Smooth muscle cell (in vitro differentiated cells): ENCODE data around the gene PPP1R3E. TPM values are rescaled to one million over a fixed set of nuclear protein-coding genes. Genes with fewer than 3 reads are reported as not detected.

ENCODE experiments used
- DNase-seq: peaks from one replicate; lab custom pipeline; 2025; ENCODE audit not compliant: unreplicated experiment; lab: John Stamatoyannopoulos, UW
- H2AFZ ChIP-seq: fragments of 200-600 bp; sonication (generic); 2 replicates; pipeline ENCODE4 v1.6.0; 2016; ENCODE audit warnings: antibody characterized with exemption, low read depth, mild to moderate bottlenecking
- H3F3A ChIP-seq: fragments of 200-600 bp; sonication (generic); 2 replicates; pipeline ENCODE4 v1.6.0; 2017; ENCODE audit warnings: antibody characterized with exemption, low read depth
- H3K27ac ChIP-seq: fragments of 200-600 bp; sonication (generic); 2 replicates; pipeline ENCODE4 v1.5.1; 2016; ENCODE audit warnings: low read depth, mild to moderate bottlenecking
- H3K27me3 ChIP-seq: fragments of 200-600 bp; sonication (generic); 2 replicates; pipeline ENCODE4 v1.6.1; 2016; ENCODE audit warnings: low read depth, mild to moderate bottlenecking
- H3K36me3 ChIP-seq: fragments of 200-600 bp; sonication (generic); 2 replicates; pipeline ENCODE4 v1.5.1; 2016; ENCODE audit warnings: low read depth
- H3K4me1 ChIP-seq: fragments of 200-600 bp; sonication (generic); 2 replicates; pipeline ENCODE4 v1.5.1; 2016; ENCODE audit warnings: low read depth
- H3K4me2 ChIP-seq: fragments of 200-600 bp; sonication (generic); 2 replicates; pipeline ENCODE4 v1.6.0; 2016; ENCODE audit warnings: mild to moderate bottlenecking
- H3K4me3 ChIP-seq: fragments of 200-600 bp; sonication (generic); 2 replicates; pipeline ENCODE4 v1.5.1; 2016; ENCODE audit warnings: mild to moderate bottlenecking
- H3K79me2 ChIP-seq: fragments of 200-600 bp; sonication (generic); 2 replicates; pipeline ENCODE4 v1.6.0; 2016; ENCODE audit warnings: low read depth, mild to moderate bottlenecking
- H3K9ac ChIP-seq: fragments of 200-600 bp; sonication (generic); 2 replicates; pipeline ENCODE4 v1.6.0; 2016; ENCODE audit warnings: low read depth
- H3K9me3 ChIP-seq: fragments of 200-600 bp; sonication (generic); replicated peaks from 2 replicates; pipeline ENCODE4 v1.5.1; 2016; ENCODE audit warnings: low read depth
- H4K20me1 ChIP-seq: fragments of 200-600 bp; sonication (generic); 2 replicates; pipeline ENCODE4 v1.6.0; 2016; ENCODE audit warnings: low read depth
- CTCF ChIP-seq: fragments of 200-600 bp; sonication (generic); IDR thresholded peaks from 2 replicates; pipeline ENCODE4 v1.5.1; 2017; ENCODE audit warnings: borderline replicate concordance, mild to moderate bottlenecking, antibody characterized with exemption; ENCODE audit not compliant: insufficient read depth, poor library complexity, severe bottlenecking
- WGBS: methylation state at CpG from one replicate; pipeline ENCODE4 v1.1.7; 2016; ENCODE audit warnings: low lambda C conversion rate; 5-methylcytosine and 5-hydroxymethylcytosine counted together
- polyA plus RNA-seq: library from polyadenylated mRNA; unstranded; fragments of >200 nt; fragmentation: Nextera tagmentation; extraction: Ambion mirVana; gene quantifications from 2 replicates; pipeline ENCODE4 v1.2.1, GENCODE V29; 2016
- small RNA-seq: library from RNA; depleted of rRNA; stranded (forward); fragments of <200 nt; gene quantifications from one replicate; pipeline ENCODE3, GENCODE V24; 2014
- total RNA-seq: library from RNA; depleted of rRNA; stranded (reverse); fragments of >200 nt; gene quantifications from 2 replicates; pipeline ENCODE4 v1.2.3, GENCODE V29; 2014

The PPP1R3E gene
- total and polyA plus RNA-seq, 2 experiments from 2014 or later = 0.71 to 2.0 TPM

- 85% methylated on average over 6 of the region's 6 CpGs for WGBS
- DNase-seq = no peak
- Histone ChIP-seq H3K9ac (no peak overlapping the region), H3K9me3 (no peaks in the 10 kb centered on the region), H3F3A (no peaks in the 10 kb centered on the region), H3K27ac (no peak overlapping the region), H3K36me3 (no peaks in the 10 kb centered on the region), H3K79me2 (no peaks in the 10 kb centered on the region), H3K4me3 (no peak overlapping the region), H3K27me3 (peaks cover 37% of the 10 kb centered on the region), H3K4me1 (no peaks in the 10 kb centered on the region), H4K20me1 (no peaks in the 10 kb centered on the region), H3K4me2 (no peak overlapping the region), H2AFZ (no peak overlapping the region)
- no peak for TF ChIP-seq CTCF
Measured at GRCh38 chr14:23249824-23250223, 52.8 kb downstream of the PPP1R3E start.

- Histone ChIP-seq H3K27me3 (peaks cover 42% of the 10 kb centered on the region), H3K9me3 (no peaks in the 10 kb centered on the region), H3F3A (no peaks in the 10 kb centered on the region), H3K9ac (no peak overlapping the region), H3K4me3 (no peak overlapping the region), H2AFZ (no peak overlapping the region), H3K36me3 (no peaks in the 10 kb centered on the region), H3K27ac (no peak overlapping the region), H4K20me1 (no peaks in the 10 kb centered on the region), H3K79me2 (no peaks in the 10 kb centered on the region), H3K4me1 (no peaks in the 10 kb centered on the region), H3K4me2 (no peak overlapping the region)
- WGBS = 35% methylated on average over 7 of the region's 7 CpGs
- no peak for DNase-seq
- no peak for TF ChIP-seq CTCF
Measured at GRCh38 chr14:23248601-23249000, 54.1 kb downstream of the PPP1R3E start.

Small RNA genes lying within 50 kb of the gene (small RNA-seq; reads per million reads assigned to genes)
- not detected for gene RNU6-1046P

Other genes starting within 250 kb of the PPP1R3E start
- gene CDH24, start 245.3 kb downstream of the PPP1R3E start, total RNA-seq = 3.6 and 5.5 TPM in 2 replicates
- 6.9 and 8.0 TPM in 2 replicates for gene CDH24, start 245.3 kb downstream of the PPP1R3E start, polyA plus RNA-seq
- gene ACIN1, start 207.7 kb downstream of the PPP1R3E start, total RNA-seq = 64.5 and 69.0 TPM in 2 replicates
- gene ACIN1, start 207.7 kb downstream of the PPP1R3E start, polyA plus RNA-seq = 33.7 and 39.3 TPM in 2 replicates
- 54.1 and 57.2 TPM in 2 replicates for gene C14orf119, start 207.4 kb downstream of the PPP1R3E start, total RNA-seq
- gene C14orf119, start 207.4 kb downstream of the PPP1R3E start, polyA plus RNA-seq = 119 and 130 TPM in 2 replicates
- gene CIROP, start 197.9 kb downstream of the PPP1R3E start, total RNA-seq = not detected in 2 replicates
- not detected in 2 replicates for gene CIROP, start 197.9 kb downstream of the PPP1R3E start, polyA plus RNA-seq
- not detected in 2 replicates for gene CEBPE, start 183.6 kb downstream of the PPP1R3E start, total RNA-seq
- gene CEBPE, start 183.6 kb downstream of the PPP1R3E start, polyA plus RNA-seq = not detected in 2 replicates
- 16.4 and 18.9 TPM in 2 replicates for gene SLC7A8, start 119.2 kb downstream of the PPP1R3E start, total RNA-seq
- 26.0 and 29.1 TPM in 2 replicates for gene SLC7A8, start 119.2 kb downstream of the PPP1R3E start, polyA plus RNA-seq
- gene RNF212B, start 64.9 kb downstream of the PPP1R3E start, total RNA-seq = not detected in 2 replicates
- gene RNF212B, start 64.9 kb downstream of the PPP1R3E start, polyA plus RNA-seq = not detected in 2 replicates
- gene HOMEZ, start 16.7 kb downstream of the PPP1R3E start, total RNA-seq = 5.0 and 5.4 TPM in 2 replicates
- 4.9 and 5.1 TPM in 2 replicates for gene HOMEZ, start 16.7 kb downstream of the PPP1R3E start, polyA plus RNA-seq
- gene BCL2L2, start 4.0 kb upstream of the PPP1R3E start, total RNA-seq = 11.7 and 13.2 TPM in 2 replicates
- gene BCL2L2, start 4.0 kb upstream of the PPP1R3E start, polyA plus RNA-seq = 1.6 and 2.0 TPM in 2 replicates
- 48.3 and 52.3 TPM in 2 replicates for gene PABPN1, start 18.6 kb upstream of the PPP1R3E start, total RNA-seq
- gene PABPN1, start 18.6 kb upstream of the PPP1R3E start, polyA plus RNA-seq = 139 and 156 TPM in 2 replicates
- gene SLC22A17, start 50.0 kb upstream of the PPP1R3E start, total RNA-seq = 70.3 and 81.0 TPM in 2 replicates
- gene SLC22A17, start 50.0 kb upstream of the PPP1R3E start, polyA plus RNA-seq = 127 and 134 TPM in 2 replicates
- gene EFS, start 62.3 kb upstream of the PPP1R3E start, total RNA-seq = 16.2 and 23.9 TPM in 2 replicates
- gene EFS, start 62.3 kb upstream of the PPP1R3E start, polyA plus RNA-seq = 41.3 and 43.9 TPM in 2 replicates
- not detected in 2 replicates for gene IL25, start 70.0 kb upstream of the PPP1R3E start, total RNA-seq
- gene IL25, start 70.0 kb upstream of the PPP1R3E start, polyA plus RNA-seq = not detected in 2 replicates
- gene CMTM5, start 74.2 kb upstream of the PPP1R3E start, total RNA-seq = not detected in 2 replicates
- 0.59 TPM in 1 of 2 replicates, not detected in the other for gene CMTM5, start 74.2 kb upstream of the PPP1R3E start, polyA plus RNA-seq
- not detected in 2 replicates for gene MYH6, start 105.4 kb upstream of the PPP1R3E start, total RNA-seq
- 0.23 and 0.53 TPM in 2 replicates for gene MYH6, start 105.4 kb upstream of the PPP1R3E start, polyA plus RNA-seq
- not detected in 2 replicates for gene MYH7, start 132.8 kb upstream of the PPP1R3E start, total RNA-seq
- gene MYH7, start 132.8 kb upstream of the PPP1R3E start, polyA plus RNA-seq = 0.02 TPM in 1 of 2 replicates, not detected in the other
- 43.2 and 52.0 TPM in 2 replicates for gene NGDN, start 166.8 kb upstream of the PPP1R3E start, total RNA-seq
- gene NGDN, start 166.8 kb upstream of the PPP1R3E start, polyA plus RNA-seq = 58.0 and 59.6 TPM in 2 replicates
- 0.13 and 0.27 TPM in 2 replicates for gene ZFHX2, start 248.9 kb upstream of the PPP1R3E start, total RNA-seq
- gene ZFHX2, start 248.9 kb upstream of the PPP1R3E start, polyA plus RNA-seq = 1.4 and 1.6 TPM in 2 replicates